Effector CD4-positive, alpha-beta T cell (primary cell): ENCODE measurements around the gene CTTN.

Experiments used
- DNase-seq: peaks from one replicate; pipeline ENCODE4 v3.0.0-alpha.2; 2020

The CTTN gene

DNA sequence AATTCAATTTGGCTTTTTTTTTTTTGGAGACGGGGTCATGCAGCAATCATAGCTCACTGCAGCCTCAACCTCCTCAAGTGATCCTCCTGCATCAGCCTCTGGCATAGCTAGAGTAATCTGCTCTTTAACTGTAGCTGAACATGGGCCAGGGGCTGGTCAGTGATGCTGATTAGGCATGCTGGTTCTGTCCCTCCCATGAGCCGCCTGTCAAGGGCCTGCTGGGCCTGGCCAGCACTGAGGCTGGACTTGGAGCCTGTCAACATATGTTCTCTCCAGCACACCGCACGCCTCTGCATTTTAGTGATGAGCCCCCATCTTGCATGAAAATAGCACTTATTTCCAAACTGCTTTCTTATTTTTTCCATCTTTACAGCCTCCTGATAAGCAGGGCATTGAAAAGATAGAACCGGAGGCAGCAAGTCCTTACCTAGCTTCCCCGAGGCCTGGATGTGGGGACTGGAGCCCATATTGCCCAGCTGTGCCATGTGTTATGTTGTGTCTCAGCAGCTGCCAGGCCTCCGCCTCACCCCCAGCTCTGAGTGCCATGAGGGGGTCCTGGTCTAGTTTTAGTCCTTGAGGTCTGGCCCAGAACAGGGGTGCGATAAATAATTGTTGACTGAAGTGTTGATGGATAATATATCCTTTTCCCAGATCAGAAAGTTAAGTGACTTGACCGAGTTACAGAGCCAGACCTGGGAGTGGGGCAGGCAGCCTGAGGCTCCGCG is 80.0 kb downstream of the CTTN start:
- DNase-seq = no peak

DNA sequence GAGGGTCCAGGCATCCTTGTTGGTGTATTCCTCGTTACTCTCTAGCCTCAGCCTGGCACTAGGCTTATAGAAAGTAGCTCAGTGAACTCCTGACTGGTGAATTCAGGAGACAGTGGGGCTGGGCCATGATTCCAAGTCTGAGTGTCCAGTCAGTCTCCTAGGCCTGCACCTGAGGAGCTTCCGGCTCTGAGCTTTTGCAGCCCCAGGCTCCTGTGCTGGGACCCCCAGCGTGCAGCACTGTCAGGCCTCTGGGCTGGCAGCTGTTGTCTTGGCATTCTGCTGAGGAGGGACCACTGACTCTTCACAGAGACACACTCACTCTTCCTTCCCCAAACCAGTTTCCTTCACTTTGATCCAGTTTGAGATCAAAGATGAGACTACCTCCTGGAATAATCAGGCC is 82.4 kb downstream of the CTTN start:
- DNase-seq = no peak

DNA sequence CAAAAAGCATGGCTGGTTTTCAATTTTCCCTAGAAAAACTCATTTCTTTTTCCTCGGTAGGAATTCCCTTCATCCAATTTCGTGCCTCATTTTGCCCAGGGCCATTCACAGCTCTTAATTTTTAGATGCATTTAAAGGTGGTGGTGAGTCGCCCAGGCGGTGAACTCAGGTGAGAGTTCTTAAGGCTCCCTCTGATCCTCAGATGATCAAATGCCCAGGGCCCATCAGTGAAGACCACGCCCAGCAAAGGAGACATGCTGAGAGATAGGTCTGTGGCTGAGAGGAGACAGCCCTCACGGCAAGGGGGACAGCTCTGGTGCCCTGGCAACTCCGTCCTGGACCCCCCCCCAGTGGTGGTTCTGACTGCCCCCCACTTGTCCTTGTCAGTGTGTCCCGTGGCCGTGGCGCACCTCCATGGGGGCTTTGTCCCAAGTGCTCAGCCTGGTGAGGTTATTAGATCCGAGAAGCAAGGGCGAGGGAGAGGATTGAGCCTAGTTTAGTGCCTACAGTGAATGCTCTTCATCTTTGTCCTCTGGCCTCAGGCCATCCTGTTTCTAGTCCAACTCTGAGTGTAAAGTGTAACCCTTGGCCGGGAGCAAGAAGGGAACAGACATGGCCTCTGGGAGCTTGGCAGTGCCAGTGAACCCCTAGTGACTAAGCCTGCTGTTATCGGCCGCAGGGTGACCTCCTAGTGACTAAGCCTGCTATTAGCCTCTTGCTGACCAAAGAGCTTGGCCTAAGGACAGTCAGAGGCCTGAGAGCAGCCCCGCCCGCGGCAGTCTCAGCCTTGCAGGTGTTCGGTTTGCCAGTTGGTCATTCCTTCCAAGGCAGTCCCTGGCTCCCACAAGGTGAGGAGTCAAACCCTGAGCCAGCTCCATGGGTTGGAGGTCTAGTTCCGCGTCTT is 83.5 kb downstream of the CTTN start:
- no peak for DNase-seq

DNA sequence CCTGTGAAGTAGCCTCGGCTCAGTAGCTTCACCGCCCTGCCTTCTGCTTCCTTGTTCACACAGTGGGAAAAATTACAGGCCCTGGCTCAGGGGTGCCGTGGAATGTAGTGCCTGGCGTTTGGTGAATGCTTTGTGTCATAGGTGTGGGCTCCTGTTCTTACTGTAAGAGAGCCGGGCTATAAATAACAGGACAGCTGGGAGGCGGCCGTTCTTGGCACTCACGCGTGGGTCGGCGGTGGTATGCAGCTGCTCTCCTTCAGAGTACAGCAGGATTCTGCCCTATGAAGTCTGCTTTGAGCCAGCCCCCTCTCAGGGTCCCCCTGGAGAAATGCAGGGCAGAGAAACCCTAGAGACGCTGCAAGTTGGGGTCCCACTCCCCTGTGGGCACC is 84.2 kb downstream of the CTTN start:
- no peak for DNase-seq

DNA sequence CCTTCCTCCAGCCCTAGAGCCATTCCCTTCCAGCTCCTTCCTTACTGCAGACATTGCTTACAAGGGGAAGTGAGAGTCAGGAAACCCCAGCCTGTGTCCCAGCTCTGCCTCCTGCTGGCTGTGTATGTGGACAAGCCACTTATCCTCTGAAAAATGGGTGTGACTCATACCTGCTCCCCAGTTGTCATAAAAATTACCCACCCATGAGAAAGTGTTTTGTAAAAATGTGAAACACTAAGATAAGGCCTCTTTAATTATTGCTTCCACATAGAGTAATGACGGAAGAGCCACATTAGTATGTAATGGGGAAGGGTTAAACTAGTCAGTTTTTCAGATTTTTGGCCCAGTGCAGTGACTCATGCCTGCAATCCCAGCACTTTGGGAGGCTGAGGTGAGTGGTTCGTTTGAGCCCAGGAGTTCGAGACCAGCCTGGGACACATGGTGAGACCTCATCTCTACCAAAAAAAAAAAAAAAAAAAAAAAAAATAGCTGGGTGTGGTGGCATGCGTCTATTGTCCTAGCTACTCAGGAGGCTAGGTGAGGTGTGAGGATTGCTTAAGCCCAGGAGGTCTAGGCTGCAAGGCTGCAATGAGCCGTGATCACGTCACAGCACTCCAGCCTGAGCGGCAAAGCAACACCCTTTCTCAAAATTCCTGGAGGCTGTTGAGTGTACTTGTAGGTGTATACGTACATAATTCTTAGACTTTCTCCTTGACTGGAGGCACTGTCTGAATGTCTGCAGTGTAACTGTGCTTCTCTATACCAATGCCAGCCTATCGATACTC is 84.9 kb downstream of the CTTN start:
- no peak for DNase-seq

DNA sequence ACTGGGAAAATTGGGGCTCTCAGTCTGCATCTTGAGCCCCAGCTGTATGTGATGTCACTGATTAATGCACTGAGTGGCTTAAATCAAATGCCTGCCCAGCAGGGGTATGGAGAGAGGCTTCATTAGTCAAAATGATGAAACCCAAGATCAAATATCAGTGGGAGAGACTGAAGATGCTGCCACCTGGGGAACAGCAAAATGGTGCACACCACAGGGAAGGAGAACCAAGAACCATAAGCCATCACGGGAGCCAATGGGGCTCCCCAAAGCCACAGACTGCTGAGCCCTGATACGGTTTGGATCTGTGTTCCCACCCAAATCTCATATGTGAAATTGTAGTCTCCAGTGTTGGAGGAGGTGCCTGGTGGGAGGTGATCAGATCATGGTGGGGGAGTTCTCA is 85.6 kb downstream of the CTTN start:
- no peak for DNase-seq

DNA sequence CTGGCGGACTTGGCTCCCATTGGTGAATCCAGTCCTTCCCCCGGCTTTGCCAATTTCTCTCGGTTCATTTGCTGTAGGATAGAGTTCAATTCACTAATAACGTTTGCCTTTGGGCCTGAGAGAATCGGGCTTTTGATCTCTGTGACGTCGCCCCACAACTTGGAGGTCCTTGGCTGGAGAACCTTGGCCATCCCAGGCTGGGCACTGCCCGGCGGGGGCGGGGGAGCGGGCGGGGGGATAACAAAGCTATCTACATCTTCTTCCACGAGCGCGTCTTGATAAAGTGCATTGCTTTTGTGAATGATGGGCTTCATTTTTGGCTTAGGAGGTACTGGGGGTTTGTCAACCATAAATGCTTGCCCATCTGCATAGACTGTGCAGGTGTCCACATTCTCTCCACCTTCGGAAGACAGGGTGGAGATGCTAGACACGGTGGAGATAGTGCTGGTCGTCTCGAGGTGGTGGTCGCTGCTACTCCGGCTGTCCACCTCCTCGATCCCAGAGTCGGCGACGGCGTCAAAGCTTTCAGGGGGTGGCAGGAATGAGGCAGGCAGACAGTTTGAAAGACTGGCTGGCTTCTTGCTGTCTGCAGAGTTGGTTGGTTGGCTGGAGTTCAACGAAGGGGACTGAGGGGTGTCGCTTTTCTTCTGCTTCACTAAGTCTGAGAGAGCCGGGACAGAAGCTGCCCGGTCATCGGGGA is 87.1 kb downstream of the CTTN start:
- DNase-seq = no peak

DNA sequence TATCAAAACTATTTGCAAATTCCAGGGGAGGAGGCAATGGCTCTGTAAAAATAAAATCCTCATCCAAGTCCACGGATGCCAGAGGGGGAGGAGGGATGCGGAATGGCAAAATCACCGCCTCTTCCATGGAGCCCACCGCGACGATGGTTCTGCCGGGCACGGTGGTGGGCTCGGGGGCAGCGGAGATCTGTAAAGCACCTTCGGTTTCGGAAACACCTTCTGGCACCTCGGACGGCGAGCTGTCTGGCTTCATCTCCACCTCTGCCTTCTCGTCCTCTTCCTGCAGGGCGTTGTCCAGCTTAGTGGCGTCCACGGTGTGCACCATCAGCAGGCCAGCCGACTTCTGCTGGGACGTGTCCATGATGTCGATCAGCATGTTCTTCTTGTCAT is 87.7 kb downstream of the CTTN start:
- no peak for DNase-seq
